NCI-H146 (cell line): ENCODE results near the gene ARHGEF35.
"Not testable (repeated sequence)": the region's sequence is repeated elsewhere in the genome, so short reads cannot be mapped to it uniquely, and the experiment has no call there.

Experiments
- DNase-seq: peaks from one replicate; lab custom pipeline; 2025; lab: John Stamatoyannopoulos, UW

ARHGEF35 gene

DNA sequence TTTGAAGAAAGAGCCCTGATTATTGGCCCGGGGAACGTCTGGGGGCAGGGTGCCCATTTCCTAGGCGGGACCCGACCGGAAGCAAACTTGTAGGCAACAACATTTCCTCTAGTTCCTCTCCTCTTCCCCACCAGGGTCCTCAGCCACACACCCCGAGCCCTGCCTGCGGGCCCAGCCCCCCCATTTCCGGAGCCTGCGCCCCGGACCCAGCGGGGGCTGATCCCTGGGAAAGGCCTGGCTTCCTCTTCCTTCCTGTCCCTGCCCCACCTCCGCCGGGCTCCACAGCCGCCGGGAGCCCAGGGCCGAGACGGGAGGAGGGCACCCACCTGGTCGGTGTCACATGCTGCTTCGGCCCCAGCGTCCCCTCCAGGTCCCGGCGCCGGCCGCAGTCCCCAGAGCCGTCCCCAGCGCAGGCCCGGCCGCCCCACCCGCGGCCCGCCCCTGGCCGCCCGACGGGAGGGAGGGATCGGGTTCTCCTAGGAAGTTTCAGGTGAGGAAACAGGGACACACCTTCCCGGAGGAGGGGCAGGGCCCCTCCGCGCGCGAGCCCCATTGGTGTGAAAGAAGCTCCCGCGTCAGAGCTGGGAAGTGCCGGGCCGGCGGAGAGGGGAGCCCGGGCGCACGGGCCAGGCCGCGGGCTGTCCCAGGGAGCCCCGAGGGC, at the start of gene ARHGEF35:
ARHGEF35 (minus strand) TSS at position 622 of the 661 bp plus-strand sequence. CDS start 7,450 bp downstream, outside the sequence.
- DNase-seq = not testable (repeated sequence)

DNA sequence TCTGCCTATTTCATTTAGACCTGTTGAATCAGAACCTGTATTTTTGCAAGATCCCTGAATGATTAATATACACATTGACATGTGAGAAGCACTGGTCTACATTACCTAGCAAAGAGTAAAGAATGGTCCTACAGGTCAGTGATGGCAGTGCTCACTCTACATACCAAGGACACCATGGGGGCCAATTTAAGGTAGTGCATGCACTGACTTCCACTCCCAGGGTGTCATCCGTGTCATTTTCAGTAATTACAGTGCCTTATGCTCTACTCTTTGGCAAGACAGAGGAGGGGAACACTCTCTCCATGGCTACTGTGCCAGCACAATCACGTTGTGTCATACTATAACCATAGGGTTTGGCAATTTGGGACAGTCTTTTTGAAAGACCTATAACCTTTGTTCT, 49.7 kb upstream of the ARHGEF35 start:
- DNase-seq = not testable (repeated sequence)

DNA sequence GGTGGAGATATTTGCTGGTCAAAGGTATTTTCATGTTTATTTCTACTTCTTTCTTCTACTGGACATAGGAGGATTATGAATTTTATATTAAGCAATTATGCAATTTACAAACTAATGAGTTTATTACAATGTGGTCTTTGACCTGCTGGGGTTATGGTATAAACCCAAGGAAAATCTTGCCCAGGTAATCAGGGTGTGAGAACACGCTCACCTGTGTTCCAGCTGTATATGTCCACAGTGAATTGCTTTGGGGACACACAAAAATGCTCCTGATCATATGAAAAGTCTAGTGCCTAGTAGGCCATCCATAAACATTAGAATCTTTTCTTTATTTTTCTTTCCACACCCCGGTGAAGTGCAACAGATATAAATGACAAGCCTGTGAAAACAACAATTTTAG, 43.7 kb upstream of the ARHGEF35 start, which contains the start of gene OR2A42:
OR2A42 (minus strand) TSS at position 241 of the 400 bp plus-strand sequence. CDS start 6,762 bp downstream, outside the sequence.
- not testable (repeated sequence) for DNase-seq

DNA sequence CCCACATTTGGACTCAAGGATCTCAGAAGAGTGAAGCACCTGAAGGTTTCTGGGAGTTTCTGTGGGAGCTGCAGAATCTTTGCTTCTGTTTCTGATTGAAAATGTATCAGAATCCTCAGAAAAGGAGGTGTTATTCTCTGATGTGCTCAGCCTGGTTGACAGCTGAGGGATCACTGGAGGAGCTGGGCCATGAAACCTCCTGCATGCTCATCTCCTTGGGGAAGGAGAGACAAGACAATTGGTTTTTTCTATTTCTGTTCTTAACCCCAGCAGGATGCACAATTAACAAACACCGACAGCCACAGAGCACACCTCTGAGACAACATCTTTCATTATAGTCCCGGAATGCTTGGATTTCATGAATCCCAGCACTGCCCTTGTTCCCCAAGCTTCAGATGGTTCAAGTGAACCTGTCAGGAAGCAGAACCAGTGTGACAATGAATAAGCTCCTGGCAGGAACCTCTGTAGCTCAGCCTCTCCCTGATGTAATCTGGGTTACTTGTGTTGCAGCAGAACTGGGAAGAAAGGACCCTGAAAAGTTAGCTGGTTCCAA, 43.0 kb upstream of the ARHGEF35 start:
- DNase-seq = not testable (repeated sequence)

DNA sequence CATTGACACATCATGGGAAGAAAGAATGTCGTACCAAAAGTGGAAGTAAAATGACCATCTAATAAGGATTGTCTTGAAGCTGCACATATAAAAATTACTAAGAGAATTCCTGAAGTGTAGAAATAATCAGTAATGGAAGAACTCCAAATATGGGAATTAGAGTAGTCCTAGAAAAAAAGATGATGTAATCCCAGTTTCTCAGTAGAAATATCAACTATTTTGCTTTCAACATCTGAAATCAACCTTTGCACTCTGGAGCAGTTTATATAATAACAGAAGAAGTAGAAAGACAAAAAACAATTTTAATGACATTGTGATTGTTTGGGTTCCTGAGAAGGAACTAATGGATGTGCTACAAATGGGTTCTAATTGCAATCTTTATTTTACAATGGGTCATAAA, 37.4 kb upstream of the ARHGEF35 start:
- not testable (repeated sequence) for DNase-seq

DNA sequence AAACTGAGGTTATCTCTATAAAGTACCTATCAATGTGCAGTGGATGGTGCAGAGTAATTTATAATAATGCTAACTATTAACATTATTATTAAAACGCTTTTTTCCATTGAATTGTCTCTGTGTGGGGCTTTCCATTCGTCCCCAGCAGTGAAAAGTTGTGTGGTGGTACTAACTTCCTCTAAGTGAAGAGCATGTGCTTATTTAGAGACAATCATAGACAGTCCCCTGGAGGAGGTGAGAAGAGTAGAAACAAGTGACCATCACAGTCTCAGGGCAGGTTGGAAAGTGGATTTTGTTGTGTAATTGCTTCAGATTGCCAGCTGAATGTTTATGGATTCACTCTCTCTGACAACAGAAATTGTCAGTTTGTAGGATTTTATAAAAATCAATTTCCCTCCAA, 35.4 kb upstream of the ARHGEF35 start:
- not testable (repeated sequence) for DNase-seq

DNA sequence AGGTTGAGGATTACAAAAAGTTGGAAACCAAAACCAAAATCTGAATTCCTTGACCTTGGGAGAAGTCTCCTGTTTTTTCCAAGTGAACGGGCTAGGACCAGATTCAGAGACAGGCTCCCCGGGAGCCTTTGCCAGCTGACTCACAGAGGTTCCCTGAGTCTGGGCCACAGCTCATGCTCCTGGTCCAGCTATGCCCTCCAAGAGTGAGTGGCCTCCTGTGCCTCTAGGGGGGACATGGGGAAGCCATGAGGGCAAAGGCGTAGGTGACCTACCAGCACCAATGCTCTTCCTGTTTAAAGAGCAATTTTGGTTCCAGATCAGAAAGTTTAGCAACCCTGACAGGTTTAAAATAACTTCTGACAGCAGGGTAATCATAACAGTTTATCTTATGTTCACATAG, 33.2 kb upstream of the ARHGEF35 start:
- DNase-seq = not testable (repeated sequence)

DNA sequence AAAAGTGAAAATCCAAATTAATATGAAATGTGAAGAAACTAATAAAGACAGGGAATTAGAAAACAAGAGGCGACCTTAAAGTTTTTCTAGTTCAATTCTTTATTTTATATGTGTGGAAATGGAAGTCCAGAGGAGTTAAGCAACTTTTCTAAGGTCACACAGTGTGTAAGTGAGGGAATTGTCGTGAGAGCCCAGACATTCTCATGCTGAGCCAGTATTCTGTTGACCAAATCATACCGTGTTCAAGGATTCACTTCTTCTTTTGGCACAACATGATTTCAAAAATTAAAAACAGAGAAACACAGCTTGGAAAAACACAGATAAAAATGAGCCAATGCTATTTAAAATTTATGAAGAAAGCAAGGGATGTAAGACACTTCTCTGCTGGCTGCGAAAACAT, 31.2 kb upstream of the ARHGEF35 start:
- not testable (repeated sequence) for DNase-seq

DNA sequence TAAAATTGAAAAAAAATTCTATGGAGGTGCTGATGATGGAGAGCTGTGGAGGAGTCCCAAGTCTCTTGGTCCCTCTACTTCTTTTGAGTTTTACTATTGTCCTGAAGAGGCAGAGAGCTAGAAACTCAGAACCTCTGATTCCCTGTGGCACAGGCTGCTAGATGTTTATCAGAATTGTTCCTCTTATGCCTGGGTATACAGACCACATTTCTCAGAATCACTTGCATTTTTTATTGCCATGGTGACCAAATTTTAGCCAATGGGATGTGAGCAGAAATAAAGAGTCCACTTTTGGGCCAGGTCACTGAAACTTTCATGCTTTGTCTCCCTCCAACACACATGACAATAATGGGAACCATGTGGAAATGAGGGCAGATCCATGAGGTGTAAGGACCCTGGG, 28.0 kb upstream of the ARHGEF35 start:
- DNase-seq = not testable (repeated sequence)

DNA sequence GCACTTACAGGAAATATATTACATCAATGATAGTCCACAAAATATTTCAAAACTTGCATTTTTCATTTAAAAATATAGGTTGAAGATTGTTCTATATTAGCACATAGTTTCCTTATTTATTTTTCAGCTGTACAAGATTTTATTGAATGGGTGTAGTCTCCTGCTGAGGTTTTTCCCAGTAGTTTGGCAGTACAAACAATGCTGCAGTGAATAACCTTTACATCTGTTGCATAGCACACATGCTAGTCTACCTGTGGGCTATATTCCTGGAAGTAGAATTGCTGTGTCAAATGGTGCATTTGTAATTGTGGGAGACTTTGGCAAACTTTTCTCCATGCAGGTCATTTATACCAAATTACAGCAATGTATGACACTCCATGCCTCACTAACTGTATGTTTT, 24.9 kb upstream of the ARHGEF35 start:
- not testable (repeated sequence) for DNase-seq

DNA sequence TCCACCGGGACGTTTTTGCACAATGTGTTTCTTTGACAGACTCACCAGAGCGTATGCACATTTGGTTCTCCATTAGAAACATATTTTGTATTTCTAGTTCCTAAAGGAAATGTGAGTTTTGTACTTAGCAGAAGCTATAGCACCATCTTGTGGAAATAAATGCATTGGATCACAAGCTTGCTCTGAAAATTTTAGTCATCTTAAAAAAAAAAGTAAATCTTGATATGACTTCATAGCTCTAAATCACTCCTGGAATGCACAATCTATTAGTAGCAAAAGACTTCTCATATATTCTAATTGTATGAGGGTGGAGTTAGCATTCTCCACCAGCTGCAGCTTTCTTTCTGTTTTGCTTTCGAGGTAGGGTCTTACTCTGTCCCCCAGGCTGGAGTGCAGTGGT, 23.5 kb upstream of the ARHGEF35 start:
- DNase-seq = not testable (repeated sequence)

DNA sequence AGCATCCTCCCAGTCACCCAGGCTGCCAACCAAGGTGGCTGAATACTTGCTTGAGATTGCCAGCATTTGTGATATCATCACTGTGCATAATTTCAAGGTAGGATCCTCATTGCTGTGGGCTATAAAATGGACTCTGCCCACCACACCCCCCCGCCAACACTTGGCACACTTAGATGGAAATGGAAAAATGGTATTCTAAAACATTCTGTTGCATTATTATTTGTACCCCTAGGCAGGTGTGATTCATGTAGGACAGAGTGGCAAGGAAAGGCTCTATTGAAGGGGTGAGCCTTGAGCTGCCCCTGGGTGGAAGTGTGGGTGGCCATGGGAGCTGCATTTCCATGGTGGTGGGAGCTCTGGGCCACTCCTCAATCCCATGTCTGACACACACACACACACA, 22.9 kb upstream of the ARHGEF35 start:
- not testable (repeated sequence) for DNase-seq

DNA sequence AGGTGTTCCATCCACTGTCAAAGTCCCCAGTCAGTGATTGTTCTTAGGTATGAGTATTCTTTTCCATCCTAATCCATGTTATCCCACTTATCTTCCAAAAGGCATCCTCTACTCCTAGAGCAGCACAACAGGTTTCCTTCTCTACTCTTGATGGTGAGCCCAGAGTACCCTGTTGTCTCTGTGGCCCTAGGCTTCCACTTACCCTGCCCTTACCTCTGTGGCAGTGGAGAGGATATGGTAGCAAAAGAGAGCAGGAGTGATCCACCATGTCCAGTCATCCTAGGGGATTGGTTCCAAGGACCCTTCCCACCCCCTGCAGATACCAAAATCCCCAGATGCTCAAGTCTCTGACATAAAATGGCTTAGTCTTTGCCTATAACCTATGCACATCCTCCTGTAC, 21.6 kb upstream of the ARHGEF35 start:
- DNase-seq = not testable (repeated sequence)

DNA sequence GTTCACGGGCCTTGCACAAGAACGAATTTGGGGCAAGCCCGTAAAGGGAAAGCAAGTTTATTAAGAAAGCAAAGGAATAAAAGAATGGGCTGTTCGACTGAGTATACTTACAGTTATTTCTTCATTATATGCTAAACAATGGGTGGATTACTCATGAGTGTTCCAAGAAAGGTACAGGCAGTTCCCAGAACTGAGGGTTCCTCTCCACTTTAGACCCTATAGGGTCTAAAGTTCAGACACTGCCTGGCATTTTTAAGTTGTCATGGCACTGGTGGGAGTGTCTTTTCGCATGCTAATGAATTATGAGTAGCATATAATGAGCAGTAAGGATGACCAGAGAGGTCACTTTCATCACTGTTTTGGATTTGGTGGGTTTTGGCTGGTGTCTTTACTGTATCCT, 9.7 kb upstream of the ARHGEF35 start:
- not testable (repeated sequence) for DNase-seq

DNA sequence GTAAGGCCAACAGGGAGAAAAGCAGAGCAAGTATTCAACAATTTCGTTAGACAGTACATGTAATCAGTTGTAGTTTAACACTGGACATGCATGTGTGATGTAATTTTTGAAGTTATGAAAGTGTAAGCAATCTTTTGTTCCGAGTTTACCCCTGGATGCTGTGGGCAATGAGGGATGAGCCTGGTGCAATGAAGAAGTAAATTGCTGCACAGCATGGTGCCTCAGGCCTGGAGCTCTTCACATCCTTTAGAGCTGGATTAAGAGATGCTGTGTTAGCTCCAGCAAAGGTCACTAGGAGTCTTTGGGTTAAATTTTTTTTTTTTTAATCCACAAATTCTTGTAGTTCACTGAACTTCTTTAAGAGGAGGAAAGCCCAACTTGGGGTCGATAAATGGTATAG, 7.5 kb upstream of the ARHGEF35 start:
- not testable (repeated sequence) for DNase-seq

DNA sequence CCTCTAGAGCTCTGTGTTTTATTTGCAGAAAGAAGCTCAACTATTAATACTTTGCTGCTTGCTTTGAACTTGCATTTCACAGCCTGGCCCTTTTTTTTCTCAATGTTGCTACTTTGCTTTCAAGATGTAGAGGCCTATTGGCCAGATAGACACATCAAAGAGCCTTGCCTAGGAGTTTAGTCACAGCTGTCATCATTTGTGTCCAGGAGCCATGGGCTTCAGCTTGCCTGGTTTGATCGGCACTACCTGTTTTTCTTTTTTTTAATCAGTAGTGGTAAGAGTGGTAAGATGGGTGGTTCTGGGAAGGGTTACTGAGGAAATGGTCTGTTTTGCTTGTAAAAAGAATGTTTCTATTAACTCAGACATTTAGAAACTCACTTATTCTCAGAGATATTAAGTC, 6.3 kb upstream of the ARHGEF35 start:
- not testable (repeated sequence) for DNase-seq

DNA sequence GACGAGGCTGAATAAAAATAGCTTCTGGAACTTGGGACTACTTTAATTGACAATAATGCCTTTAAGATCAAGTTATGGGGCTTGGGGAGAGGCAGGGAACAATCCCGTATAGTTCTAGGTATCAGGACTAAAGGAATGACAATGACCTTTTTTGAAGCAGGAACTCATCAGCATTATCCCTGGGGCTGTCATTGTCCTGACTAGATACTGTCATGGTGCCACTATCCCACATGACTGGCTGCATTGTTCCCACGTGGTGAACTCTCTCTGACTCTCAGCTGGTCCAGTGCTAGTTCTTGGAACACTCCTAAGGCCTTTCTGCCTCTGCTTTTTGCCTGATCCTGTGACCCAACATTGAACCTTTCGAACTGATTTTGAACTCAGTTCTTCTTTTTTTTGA, 3.3 kb upstream of the ARHGEF35 start:
- not testable (repeated sequence) for DNase-seq

DNA sequence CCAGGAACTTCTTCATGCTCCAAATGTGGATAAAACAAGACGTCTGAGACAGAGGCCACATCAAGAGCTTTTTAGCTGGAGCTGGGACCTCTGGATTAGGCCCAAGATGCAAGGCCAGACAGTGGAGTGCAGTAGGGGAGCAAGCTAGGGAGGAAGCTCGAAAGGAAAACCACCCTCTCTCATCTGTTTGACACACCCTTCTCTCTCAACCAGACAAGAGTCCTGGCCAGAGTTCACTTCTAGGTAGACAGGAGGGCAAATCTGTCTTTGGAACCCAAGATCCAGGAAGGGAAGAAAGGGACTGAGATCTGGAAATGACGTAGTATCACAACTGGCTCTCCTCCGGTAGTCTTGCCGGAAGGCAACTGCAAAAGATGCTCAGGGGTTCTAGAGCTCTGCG, 1.2 kb downstream of the ARHGEF35 start:
- not testable (repeated sequence) for DNase-seq

DNA sequence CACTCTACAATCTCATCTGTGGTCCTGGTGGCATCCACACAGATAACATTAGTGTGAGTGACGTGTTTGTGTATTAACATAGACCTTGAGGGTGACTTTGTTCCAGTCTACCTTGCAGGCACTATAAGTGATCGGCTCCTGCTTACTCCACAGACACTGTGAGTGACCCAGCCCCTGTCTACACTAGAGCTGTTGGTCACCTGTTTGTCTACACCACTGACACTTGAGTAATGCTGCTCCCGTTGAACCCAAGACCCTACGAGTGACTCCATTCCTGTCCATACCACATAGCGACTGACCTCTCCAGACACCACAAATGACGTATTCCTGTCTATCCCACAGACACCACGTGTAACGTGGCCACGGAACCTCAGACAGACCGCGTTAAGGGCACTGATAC, 1.9 kb downstream of the ARHGEF35 start:
- DNase-seq = not testable (repeated sequence)

DNA sequence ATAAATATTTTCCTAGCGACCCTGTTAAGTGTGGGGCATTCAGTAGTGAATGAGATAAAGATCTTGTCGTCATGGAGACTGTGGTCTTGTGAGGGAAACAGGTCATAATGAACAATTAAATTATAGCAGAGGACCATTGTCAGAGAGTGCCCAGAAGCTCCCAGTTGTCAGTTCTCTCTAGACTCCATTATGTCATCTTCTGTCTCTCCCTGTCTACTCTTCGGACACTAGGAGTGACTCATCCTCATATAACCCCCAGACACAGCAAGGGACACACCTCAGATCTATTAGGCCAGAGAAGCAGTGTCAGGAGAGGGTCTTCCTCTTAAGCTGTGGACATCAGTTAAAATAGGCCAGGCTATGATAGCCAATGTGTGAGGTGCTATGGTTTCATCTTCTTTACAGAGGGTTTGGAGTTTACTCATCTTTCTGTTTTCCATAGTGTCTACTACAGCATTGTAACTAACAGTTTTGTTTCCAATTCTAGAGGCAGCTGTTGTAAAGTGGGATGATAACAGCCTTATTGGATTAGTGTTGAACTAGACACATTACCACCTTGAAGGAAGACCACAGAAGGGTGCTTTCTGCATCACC, 7.0 kb downstream of the ARHGEF35 start:
- not testable (repeated sequence) for DNase-seq

DNA sequence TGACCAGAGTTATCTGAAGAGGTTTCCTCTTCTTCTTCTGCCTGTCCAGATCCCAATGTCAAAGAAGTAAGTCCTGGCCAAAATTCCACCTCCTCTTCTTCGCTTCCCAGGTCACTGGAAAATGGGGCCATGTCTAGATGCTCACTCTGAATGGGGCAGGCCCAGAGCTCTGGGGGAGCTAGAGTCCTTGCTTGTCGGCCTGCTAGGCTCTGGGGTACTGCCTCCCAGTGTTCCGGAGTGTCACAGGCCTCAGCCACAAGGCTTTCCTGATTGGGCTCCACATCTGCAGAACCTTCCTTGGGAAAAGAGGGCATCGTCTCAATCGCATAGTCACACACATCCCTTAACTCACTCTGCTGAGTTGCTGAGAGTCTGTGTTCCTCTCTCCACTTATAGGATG, 7.8 kb downstream of the ARHGEF35 start:
- DNase-seq = not testable (repeated sequence)

DNA sequence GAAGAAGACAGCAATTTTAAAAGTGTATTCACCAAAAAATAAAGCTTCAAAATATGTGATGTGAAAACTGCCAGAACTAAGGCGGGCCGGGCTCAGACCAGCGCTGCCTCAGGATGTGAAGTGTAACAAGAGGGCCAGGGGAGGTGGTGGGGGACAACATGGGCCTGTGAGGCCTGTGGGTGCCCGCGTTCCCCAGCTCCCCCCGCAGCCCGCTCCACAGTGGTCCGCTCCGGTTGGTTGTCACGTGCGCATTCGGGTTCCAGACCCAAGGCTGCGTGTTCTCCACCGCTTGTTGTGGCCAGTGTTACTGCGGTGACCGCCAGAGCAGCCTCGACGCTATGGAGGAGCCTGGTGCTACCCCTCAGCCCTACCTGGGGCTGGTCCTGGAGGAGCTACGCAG, 12.5 kb downstream of the ARHGEF35 start, which contains the start of gene CTAGE4:
CTAGE4 (plus strand) TSS at position 301 of the 400 bp plus-strand sequence; CDS start at position 339, 38 bp downstream.
- not testable (repeated sequence) for DNase-seq

DNA sequence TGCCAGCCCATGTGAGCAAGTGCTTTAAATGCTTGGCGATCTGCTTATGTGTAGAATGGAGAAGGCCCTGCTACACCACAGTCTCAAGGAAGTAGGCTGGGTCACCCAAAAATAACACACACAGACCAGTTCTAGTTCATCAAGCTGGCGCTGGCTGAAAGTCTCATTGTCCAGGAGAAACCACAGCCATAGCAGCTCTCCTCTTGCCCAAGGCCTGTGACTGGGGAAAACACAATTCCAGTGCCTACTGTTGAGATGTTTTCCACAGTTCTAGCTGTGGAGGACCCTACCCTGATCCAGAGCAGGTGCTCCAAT, 16.5 kb downstream of the ARHGEF35 start:
- not testable (repeated sequence) for DNase-seq
